ENCODE results near the gene RGP1. TPM values are rescaled to one million over a fixed set of nuclear protein-coding genes. Genes with fewer than 3 reads are reported as not detected.

RGP1 gene
- total RNA-seq, 2 donors from 2014 or later, result 24.6 to 30.1 TPM

- Histone ChIP-seq H3K27ac (ENCODE audit: low read depth, low read length) (no peak overlapping the region), H3K4me3 (ENCODE audit: low read length) (peak overlapping the region; percentile 97), H3K4me1 (ENCODE audit: control insufficient read depth, insufficient read depth, low read length) (peaks cover 13% of the 10 kb centered on the region), H3K27me3 (ENCODE audit: control insufficient read depth, insufficient read depth, low read length, poor library complexity, severe bottlenecking) (no peaks in the 10 kb centered on the region), H3K9me3 (ENCODE audit: control insufficient read depth, low read length) (no peaks in the 10 kb centered on the region), H3K36me3 (ENCODE audit: control insufficient read depth, insufficient read depth, low read length) (peaks cover 24% of the 10 kb centered on the region), H3K9ac (ENCODE audit: extremely low read depth, low read length, poor library complexity, severe bottlenecking) (peak overlapping the region; percentile 82)
- peaks cover 20% of the 10 kb centered on the region for H3K4me1 Mint-ChIP-seq
- no peak for DNase-seq
- TF ChIP-seq CTCF (conservative IDR thresholded peaks at IDR 0.05), result no peak
- no peaks in the 10 kb centered on the region for H3K9me3 Mint-ChIP-seq
- peaks cover 16% of the 10 kb centered on the region for H3K36me3 Mint-ChIP-seq (ENCODE audit: low read depth)
- no peaks in the 10 kb centered on the region for H3K27me3 Mint-ChIP-seq (ENCODE audit: insufficient read depth)
- peak overlapping the region; percentile 48 for H3K27ac Mint-ChIP-seq
- H3K4me3 Mint-ChIP-seq, result no peak overlapping the region
- WGBS, 2 experiments (ENCODE audit: insufficient coverage in 1 of 2, insufficient read length in 1 of 2), result 87 to 89% methylated on average over 2 of the region's 2 CpGs
Measured at GRCh38 chr9:35730486-35730854, 18.6 kb upstream of the RGP1 start.

- Mint-ChIP-seq H3K9me3 (no peaks in the 10 kb centered on the region), H3K27ac (peak overlapping the region; percentile 97), H3K4me3 (no peak overlapping the region), H3K36me3 (ENCODE audit: low read depth) (peaks cover 14% of the 10 kb centered on the region), H3K4me1 (peaks cover 20% of the 10 kb centered on the region), H3K27me3 (ENCODE audit: insufficient read depth) (no peaks in the 10 kb centered on the region)
- no peak for DNase-seq
- peak overlapping the region; percentile 97 for H3K4me3 ChIP-seq (ENCODE audit: low read length)
- no peaks in the 10 kb centered on the region for H3K27me3 ChIP-seq (ENCODE audit: control insufficient read depth, insufficient read depth, low read length, poor library complexity, severe bottlenecking)
- 1 to 2% methylated on average over 14 to 47 of the region's 47 CpGs for WGBS, 2 experiments (ENCODE audit: insufficient coverage in 1 of 2, insufficient read length in 1 of 2)
- no peak for TF ChIP-seq CTCF (conservative IDR thresholded peaks at IDR 0.05)
- peaks cover 17% of the 10 kb centered on the region for H3K4me1 ChIP-seq (ENCODE audit: control insufficient read depth, insufficient read depth, low read length)
- peak overlapping the region; percentile 83 for H3K27ac ChIP-seq (ENCODE audit: low read depth, low read length)
- peak overlapping the region; percentile 82 for H3K9ac ChIP-seq (ENCODE audit: extremely low read depth, low read length, poor library complexity, severe bottlenecking)
- H3K36me3 ChIP-seq (ENCODE audit: control insufficient read depth, insufficient read depth, low read length), result peaks cover 26% of the 10 kb centered on the region
- no peaks in the 10 kb centered on the region for H3K9me3 ChIP-seq (ENCODE audit: control insufficient read depth, low read length)
Measured at GRCh38 chr9:35731415-35732184, 17.5 kb upstream of the RGP1 start.

- 0 to 1% methylated on average over 21 to 49 of the region's 49 CpGs for WGBS, 2 experiments (ENCODE audit: insufficient coverage in 1 of 2, insufficient read length in 1 of 2)
- H3K27ac Mint-ChIP-seq, result peak within 1 kb of the TSS; percentile 97
- no peak within 1 kb of the TSS for H3K4me3 Mint-ChIP-seq
Measured at GRCh38 chr9:35732185-35732799, 16.8 kb upstream of the RGP1 start, which contains the start of the genes CREB3 and TLN1. TSS of gene CREB3 (plus strand) at chr9:35732666. CDS start at chr9:35732773, 107 bp downstream. TSS of gene TLN1 (minus strand) at chr9:35732195. CDS start at chr9:35725694, 6,501 bp downstream.

More at GRCh38 chr9:35732185-35732799, 16.8 kb upstream of the RGP1 start, which contains the start of the genes CREB3 and TLN1:
- TF ChIP-seq CTCF (conservative IDR thresholded peaks at IDR 0.05), result no peak
- DNase-seq, result peak; percentile 98
- Histone ChIP-seq H3K27me3 (ENCODE audit: control insufficient read depth, insufficient read depth, low read length, poor library complexity, severe bottlenecking) (no peaks in the 10 kb centered on the region), H3K27ac (ENCODE audit: low read depth, low read length) (peak within 1 kb of the TSS; percentile 83), H3K9me3 (ENCODE audit: control insufficient read depth, low read length) (no peaks in the 10 kb centered on the region), H3K36me3 (ENCODE audit: control insufficient read depth, insufficient read depth, low read length) (peaks cover 33% of the 10 kb centered on the region), H3K9ac (ENCODE audit: extremely low read depth, low read length, poor library complexity, severe bottlenecking) (peak within 1 kb of the TSS; percentile 82), H3K4me1 (ENCODE audit: control insufficient read depth, insufficient read depth, low read length) (peaks cover 13% of the 10 kb centered on the region), H3K4me3 (ENCODE audit: low read length) (peak within 1 kb of the TSS; percentile 97)
- H3K9me3 Mint-ChIP-seq, result no peaks in the 10 kb centered on the region
- H3K36me3 Mint-ChIP-seq (ENCODE audit: low read depth), result peaks cover 19% of the 10 kb centered on the region
- peaks cover 14% of the 10 kb centered on the region for H3K4me1 Mint-ChIP-seq
- no peaks in the 10 kb centered on the region for H3K27me3 Mint-ChIP-seq (ENCODE audit: insufficient read depth)

All from endodermal cell (in vitro differentiated cells).